Kidney (tissue), 14 donors: ENCODE data around the gene ABL1. TPM values are rescaled to one million over a fixed set of nuclear protein-coding genes. Genes with fewer than 3 reads are reported as not detected.

Experiments
- DNase-seq, 5 donors: peaks; one replicate each; pipeline ENCODE4 v3.0.0-alpha.2; 2013 to 2020
- FAIRE-seq: peaks from 2 replicates; lab custom pipeline; 2012; peaks lifted over from hg19 to GRCh38; lab: Jason Lieb, UNC
- H3K27ac ChIP-seq, 2 donors: one replicate each; pipeline ENCODE4 v1.7.0; 2013; ENCODE audit warnings: low read depth in 2 of 2, low read length in 2 of 2, inconsistent platforms in 1 of 2
- H3K27me3 ChIP-seq: one replicate; pipeline ENCODE4 v1.7.1; 2013; ENCODE audit warnings: low read length, inconsistent platforms; ENCODE audit not compliant: control insufficient read depth, insufficient read depth
- H3K36me3 ChIP-seq, 3 donors: one replicate each; pipeline versions ENCODE4 v1.7.0 to v1.7.1; 2013; ENCODE audit warnings: low read length in 3 of 3, control low read depth in 1 of 3, inconsistent platforms in 1 of 3; ENCODE audit not compliant: insufficient read depth in 3 of 3, control insufficient read depth in 2 of 3
- H3K4me1 ChIP-seq, 3 donors: one replicate each; pipeline versions ENCODE4 v1.7.0 to v1.7.1; 2013; ENCODE audit warnings: low read length in 3 of 3, inconsistent platforms in 1 of 3, low read depth in 1 of 3; ENCODE audit not compliant: control insufficient read depth in 2 of 3, insufficient read depth in 2 of 3
- H3K4me3 ChIP-seq, 3 donors: one replicate each; pipeline versions ENCODE4 v1.7.0 to v1.8.1; 2013; ENCODE audit warnings: low read length in 3 of 3, control low read depth in 1 of 3, inconsistent platforms in 1 of 3
- H3K9ac ChIP-seq, 3 donors: one replicate each; pipeline versions ENCODE4 v1.7.0 to v1.7.1; 2013; ENCODE audit warnings: low read length in 3 of 3, control low read depth in 1 of 3, inconsistent platforms in 1 of 3
- H3K9me3 ChIP-seq, 3 donors: one replicate each; pipeline versions ENCODE4 v1.7.0 to v1.7.1; 2013; ENCODE audit warnings: low read length in 3 of 3, control low read depth in 1 of 3, inconsistent platforms in 1 of 3; ENCODE audit not compliant: control insufficient read depth in 2 of 3, insufficient read depth in 1 of 3
- CTCF ChIP-seq: IDR thresholded peaks from 3 replicates; pipeline ENCODE4 v1.5.1; 2012; ENCODE audit warnings: mild to moderate bottlenecking, moderate library complexity, borderline replicate concordance; ENCODE audit not compliant: insufficient read depth; ENCODE audit errors: extremely low read depth
- intact Hi-C: fragments of 100-400 bp; cut with DNase I; formaldehyde crosslinking; loops from one replicate; pipeline ENCODE4 v1.11.1; 2022
- polyA plus RNA-seq: library from polyadenylated mRNA; stranded (reverse); fragments of 350-450 nt; fragmentation: Illumina TruSeq; extraction: RNeasy Lipid Tissue Mini Kit (QIAGEN cat#74804); gene quantifications from one replicate; pipeline ENCODE4 v1.2.3, GENCODE V29; 2014; ENCODE audit warnings: low read depth, low replicate concordance; ENCODE audit not compliant: insufficient read depth
- total RNA-seq: library from RNA; stranded (reverse); fragmentation: NEBNext Ultra II Directional; extraction: Animal tissue kit (Norgen Biotek cat#: 25700); gene quantifications from one replicate; pipeline ENCODE4 v1.2.1, GENCODE V29; 2021
- donor health status: control.
- donor health status: control.
- donor health status: control.
- donor health status: control.
- donor health status: control.
- donor health status: DM: yes; HTN: yes; CAD: no.
- donor health status: Normal renal cell carcinoma (clear cell type).

Gene ABL1
- total and polyA plus RNA-seq, 2 donors from 2014 or later = 15.0 to 63.6 TPM

GRCh38 chr9:130915096-130915447 lies 80.0 kb downstream of the ABL1 start:
- no peak for TF ChIP-seq CTCF
- Histone ChIP-seq H3K4me1 (no peaks in the 10 kb centered on the region), H3K9me3 (no peaks in the 10 kb centered on the region), H3K36me3 (no peaks in the 10 kb centered on the region), H3K27ac (no peak overlapping the region), H3K4me3 (no peak overlapping the region), H3K9ac (no peak overlapping the region), H3K27me3 (no peaks in the 10 kb centered on the region)
- FAIRE-seq (no peak), DNase-seq (no peak)
- intact Hi-C loops = no loop called here

GRCh38 chr9:130917168-130917960 lies 82.3 kb downstream of the ABL1 start:
- Histone ChIP-seq H3K27me3 (no peaks in the 10 kb centered on the region), H3K4me3 (no peak overlapping the region), H3K36me3 (no peaks in the 10 kb centered on the region), H3K4me1 (no peaks in the 10 kb centered on the region), H3K27ac (no peak overlapping the region), H3K9ac (no peak overlapping the region), H3K9me3 (no peaks in the 10 kb centered on the region)
- intact Hi-C loops = no loop called here
- FAIRE-seq (no peak), DNase-seq (no peak)
- TF ChIP-seq CTCF = no peak

GRCh38 chr9:130918101-130918825 lies 83.2 kb downstream of the ABL1 start:
- no peak overlapping the region for H3K9ac ChIP-seq
- no peak overlapping the region for H3K27ac ChIP-seq
- no peaks in the 10 kb centered on the region for H3K9me3 ChIP-seq
- no peak overlapping the region for H3K4me3 ChIP-seq
- intact Hi-C loops = no loop called here
- no peak for FAIRE-seq
- no peaks in the 10 kb centered on the region for H3K27me3 ChIP-seq
- H3K36me3 ChIP-seq = no peaks in the 10 kb centered on the region
- H3K4me1 ChIP-seq = no peaks in the 10 kb centered on the region
- DNase-seq = no peak
- no peak for TF ChIP-seq CTCF
